ENCODE results near the gene FSTL4. TPM values are rescaled to one million over a fixed set of nuclear protein-coding genes. Genes with fewer than 3 reads are reported as not detected.

Gene FSTL4
- total RNA-seq, 1 experiment from 2014 or later = not detected

- Histone ChIP-seq H3K4me1 (ENCODE audit: low read length) (no peaks in the 10 kb centered on the region), H3K9ac (ENCODE audit: low read length) (no peak overlapping the region), H2AFZ (ENCODE audit: low read length) (no peak overlapping the region), H3K9me3 (ENCODE audit: low read length) (no peaks in the 10 kb centered on the region), H3K4me3 (ENCODE audit: low read length) (no peak overlapping the region), H3K4me2 (ENCODE audit: low read depth, low read length, poor library complexity, severe bottlenecking) (no peak overlapping the region), H3K27ac (ENCODE audit: low read length) (no peak overlapping the region), H3K79me2 (ENCODE audit: low read length) (no peaks in the 10 kb centered on the region), H3K36me3 (ENCODE audit: insufficient read depth, low read length) (no peaks in the 10 kb centered on the region), H4K20me1 (ENCODE audit: insufficient read depth, low read depth, low read length) (no peaks in the 10 kb centered on the region), H3K9me2 (replicated peaks; ENCODE audit: insufficient read depth, low read length) (no peaks in the 10 kb centered on the region; the same call in 1 of the 2 replicates), H3K27me3 (ENCODE audit: low read length) (no peaks in the 10 kb centered on the region)
- DNase-seq = no peak
These were observed 464.9 kb downstream of the FSTL4 start for GRCh38 chr5:133147411-133147810.

Small RNA genes within 50 kb of the gene (small RNA-seq; reads per million reads assigned to genes)
- gene MIR1289-2 = not detected

Measured in Karpas-422 (cell line).